DMS53 treated with DMSO at 0.1 percent for 48 hours (cell line): ENCODE data around the gene PSMD12.
"Not testable (repeated sequence)": the region's sequence is repeated elsewhere in the genome, so short reads cannot be mapped to it uniquely, and the experiment has no call there.

Experiments
- DNase-seq: peaks from one replicate; lab custom pipeline; 2025; ENCODE audit not compliant: unreplicated experiment; lab: John Stamatoyannopoulos, UW

PSMD12 gene

GRCh38 chr17:67366193-67367157 is at the start of gene PSMD12:
Gene PSMD12 (minus strand): TSS chr17:67366577. CDS start chr17:67366519, 58 bp downstream.
- peak; percentile 79 for DNase-seq

- DNase-seq, result no peak
Measured at GRCh38 chr17:67415291-67415690, 48.9 kb upstream of the PSMD12 start.

- no peak for DNase-seq
Measured at GRCh38 chr17:67414559-67414958, 48.2 kb upstream of the PSMD12 start.

- no peak for DNase-seq
Measured at GRCh38 chr17:67414130-67414529, 47.8 kb upstream of the PSMD12 start.

GRCh38 chr17:67413388-67413787 is 47.0 kb upstream of the PSMD12 start:
- no peak for DNase-seq

- no peak for DNase-seq
Measured at GRCh38 chr17:67412941-67413340, 46.6 kb upstream of the PSMD12 start.

GRCh38 chr17:67412032-67412431 is 45.7 kb upstream of the PSMD12 start:
- DNase-seq, result no peak

- no peak for DNase-seq
Measured at GRCh38 chr17:67411397-67411796, 45.0 kb upstream of the PSMD12 start.

GRCh38 chr17:67408455-67408830 is 42.1 kb upstream of the PSMD12 start:
- DNase-seq, result not testable (repeated sequence)

GRCh38 chr17:67403483-67403882 is 37.1 kb upstream of the PSMD12 start:
- no peak for DNase-seq

- DNase-seq, result no peak
Measured at GRCh38 chr17:67403065-67403464, 36.7 kb upstream of the PSMD12 start.

- no peak for DNase-seq
Measured at GRCh38 chr17:67401598-67402504, 35.5 kb upstream of the PSMD12 start.

- no peak for DNase-seq
Measured at GRCh38 chr17:67401106-67401505, 34.7 kb upstream of the PSMD12 start.

- no peak for DNase-seq
Measured at GRCh38 chr17:67400193-67400592, 33.8 kb upstream of the PSMD12 start.

- no peak for DNase-seq
Measured at GRCh38 chr17:67399676-67400075, 33.3 kb upstream of the PSMD12 start.

GRCh38 chr17:67393809-67394397 is 27.5 kb upstream of the PSMD12 start:
- DNase-seq, result no peak

- DNase-seq, result no peak
Measured at GRCh38 chr17:67392111-67392510, 25.7 kb upstream of the PSMD12 start.

GRCh38 chr17:67390646-67391361 is 24.4 kb upstream of the PSMD12 start:
- DNase-seq, result no peak

- DNase-seq, result peak; percentile 99
Measured at GRCh38 chr17:67390006-67390645, 23.7 kb upstream of the PSMD12 start.

- no peak for DNase-seq
Measured at GRCh38 chr17:67388986-67389385, 22.6 kb upstream of the PSMD12 start.
